HEK293 (cell line): ENCODE data around the gene PGC.
A peak's percentile ranks its signal among the peaks of the same experiment; 100 is the strongest.

Source experiments
- GLIS2 ChIP-seq: fragments of 450-650 bp; formaldehyde crosslinking; IDR thresholded peaks from 2 replicates; pipeline ENCODE4 v1.5.1; 2016; ENCODE audit warnings: missing biosample characterization, missing genetic modification characterization
- MZF1 ChIP-seq: fragments of 450-650 bp; formaldehyde crosslinking; IDR thresholded peaks from 2 replicates; pipeline ENCODE4 v1.5.1; 2017; ENCODE audit warnings: missing biosample characterization, missing genetic modification characterization, borderline replicate concordance
- PBX3 ChIP-seq: sonication (generic); formaldehyde crosslinking; IDR thresholded peaks from 2 replicates; pipeline ENCODE4 v1.8.1; 2022; ENCODE audit warnings: mild to moderate bottlenecking, moderate library complexity, missing genetic modification reagents
- SP7 ChIP-seq: fragments of 450-650 bp; formaldehyde crosslinking; IDR thresholded peaks from 2 replicates; pipeline ENCODE4 v1.5.1; 2016; ENCODE audit warnings: missing biosample characterization, missing genetic modification characterization
- TRIM28 ChIP-seq: IDR thresholded peaks from 2 replicates; pipeline ENCODE4 v1.6.1; 2011; ENCODE audit warnings: low read length, control low read depth, borderline replicate concordance
- ZBTB17 ChIP-seq: fragments of 450-650 bp; formaldehyde crosslinking; IDR thresholded peaks from 2 replicates; pipeline ENCODE4 v1.5.1; 2016; ENCODE audit warnings: missing biosample characterization, missing genetic modification characterization
- ZNF138 ChIP-seq: fragments of 450-650 bp; formaldehyde crosslinking; IDR thresholded peaks from 2 replicates; pipeline ENCODE4 v1.5.1; 2016; ENCODE audit warnings: missing biosample characterization, missing genetic modification characterization, borderline replicate concordance
- ZNF140 ChIP-seq: fragments of 450-650 bp; formaldehyde crosslinking; IDR thresholded peaks from 2 replicates; pipeline ENCODE4 v1.5.1; 2016; ENCODE audit warnings: missing biosample characterization, missing genetic modification characterization
- ZNF2 ChIP-seq: fragments of 450-650 bp; formaldehyde crosslinking; IDR thresholded peaks from 2 replicates; pipeline ENCODE4 v1.5.1; 2016; ENCODE audit warnings: missing biosample characterization, missing genetic modification characterization
- ZNF223 ChIP-seq: fragments of 450-650 bp; formaldehyde crosslinking; IDR thresholded peaks from 2 replicates; pipeline ENCODE4 v1.5.1; 2016; ENCODE audit warnings: missing biosample characterization, missing genetic modification characterization
- ZNF239 ChIP-seq: fragments of 450-650 bp; formaldehyde crosslinking; IDR thresholded peaks from 2 replicates; pipeline ENCODE4 v1.5.1; 2016; ENCODE audit warnings: missing biosample characterization, missing genetic modification characterization
- ZNF324 ChIP-seq: fragments of 450-650 bp; formaldehyde crosslinking; IDR thresholded peaks from 2 replicates; pipeline ENCODE4 v1.5.1; 2016; ENCODE audit warnings: missing biosample characterization, missing genetic modification characterization
- ZNF398 ChIP-seq: fragments of 450-650 bp; formaldehyde crosslinking; IDR thresholded peaks from 2 replicates; pipeline ENCODE4 v1.5.1; 2017; ENCODE audit warnings: missing biosample characterization, missing genetic modification characterization
- ZNF624 ChIP-seq: fragments of 450-650 bp; formaldehyde crosslinking; IDR thresholded peaks from 2 replicates; pipeline ENCODE4 v1.5.1; 2017; ENCODE audit warnings: missing biosample characterization, missing genetic modification characterization
- ZNF645 ChIP-seq: fragments of 450-650 bp; formaldehyde crosslinking; IDR thresholded peaks from 2 replicates; pipeline ENCODE4; 2016; ENCODE audit warnings: missing biosample characterization, missing genetic modification characterization
- ZNF701 ChIP-seq: fragments of 450-650 bp; formaldehyde crosslinking; IDR thresholded peaks from 2 replicates; pipeline ENCODE4 v1.5.1; 2016; ENCODE audit warnings: missing biosample characterization, missing genetic modification characterization
- ZXDB ChIP-seq: fragments of 450-650 bp; formaldehyde crosslinking; IDR thresholded peaks from 2 replicates; pipeline ENCODE4 v1.5.1; 2016; ENCODE audit warnings: missing biosample characterization, missing genetic modification characterization
- TF ChIP-seq, protein P1 (sequence below): fragments of 450-650 bp; formaldehyde crosslinking; IDR thresholded peaks from 2 replicates; pipeline ENCODE4 v1.5.1; 2016; ENCODE audit warnings: missing biosample characterization, missing genetic modification characterization
- TF ChIP-seq, protein P2 (sequence below): fragments of 450-650 bp; formaldehyde crosslinking; conservative IDR thresholded peaks from 2 replicates; pipeline ENCODE4 v1.5.1; 2016; ENCODE audit warnings: low read depth, missing biosample characterization, missing genetic modification characterization
- TF ChIP-seq, protein P3 (sequence below): fragments of 450-650 bp; formaldehyde crosslinking; IDR thresholded peaks from 2 replicates; pipeline ENCODE4 v1.5.1; 2016; ENCODE audit warnings: missing biosample characterization, missing genetic modification characterization, borderline replicate concordance
- TF ChIP-seq, protein P4 (sequence below): fragments of 450-650 bp; formaldehyde crosslinking; IDR thresholded peaks from 2 replicates; pipeline ENCODE4 v1.5.1; 2017; ENCODE audit warnings: missing biosample characterization, missing genetic modification characterization

The PGC gene

DNA sequence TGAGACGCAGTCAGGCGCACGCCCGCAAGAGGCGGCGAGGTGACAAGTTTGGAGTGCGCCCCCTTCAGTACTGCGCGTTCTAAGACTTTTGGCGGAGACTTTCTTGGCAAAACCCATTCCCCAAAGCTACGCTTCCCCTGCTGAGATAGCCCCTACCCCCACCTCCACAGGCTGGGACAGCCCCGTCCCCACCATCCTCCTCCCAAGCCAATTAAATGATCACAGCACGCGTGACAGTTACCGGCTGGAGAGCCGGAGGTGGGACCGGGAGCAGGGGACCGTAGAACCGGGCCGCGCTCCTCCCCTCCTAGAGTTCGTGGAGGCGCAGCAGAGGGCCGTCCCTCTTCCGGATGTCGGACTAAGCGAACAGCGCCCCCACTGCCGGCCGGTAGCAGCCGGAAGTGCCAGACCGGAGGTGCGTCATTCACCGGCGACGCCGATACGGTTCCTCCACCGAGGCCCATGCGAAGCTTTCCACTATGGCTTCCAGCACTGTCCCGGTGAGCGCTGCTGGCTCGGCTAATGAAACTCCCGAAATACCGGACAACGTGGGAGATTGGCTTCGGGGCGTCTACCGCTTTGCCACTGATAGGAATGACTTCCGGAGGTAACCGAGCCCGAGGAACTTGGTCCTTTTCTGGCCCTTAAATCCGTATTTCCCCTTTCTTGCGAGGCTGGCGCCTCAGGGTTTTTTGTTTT, 40.2 kb upstream of the PGC start, which contains the start of gene TOMM6 (continued):
- TF ChIP-seq, protein P1, sequence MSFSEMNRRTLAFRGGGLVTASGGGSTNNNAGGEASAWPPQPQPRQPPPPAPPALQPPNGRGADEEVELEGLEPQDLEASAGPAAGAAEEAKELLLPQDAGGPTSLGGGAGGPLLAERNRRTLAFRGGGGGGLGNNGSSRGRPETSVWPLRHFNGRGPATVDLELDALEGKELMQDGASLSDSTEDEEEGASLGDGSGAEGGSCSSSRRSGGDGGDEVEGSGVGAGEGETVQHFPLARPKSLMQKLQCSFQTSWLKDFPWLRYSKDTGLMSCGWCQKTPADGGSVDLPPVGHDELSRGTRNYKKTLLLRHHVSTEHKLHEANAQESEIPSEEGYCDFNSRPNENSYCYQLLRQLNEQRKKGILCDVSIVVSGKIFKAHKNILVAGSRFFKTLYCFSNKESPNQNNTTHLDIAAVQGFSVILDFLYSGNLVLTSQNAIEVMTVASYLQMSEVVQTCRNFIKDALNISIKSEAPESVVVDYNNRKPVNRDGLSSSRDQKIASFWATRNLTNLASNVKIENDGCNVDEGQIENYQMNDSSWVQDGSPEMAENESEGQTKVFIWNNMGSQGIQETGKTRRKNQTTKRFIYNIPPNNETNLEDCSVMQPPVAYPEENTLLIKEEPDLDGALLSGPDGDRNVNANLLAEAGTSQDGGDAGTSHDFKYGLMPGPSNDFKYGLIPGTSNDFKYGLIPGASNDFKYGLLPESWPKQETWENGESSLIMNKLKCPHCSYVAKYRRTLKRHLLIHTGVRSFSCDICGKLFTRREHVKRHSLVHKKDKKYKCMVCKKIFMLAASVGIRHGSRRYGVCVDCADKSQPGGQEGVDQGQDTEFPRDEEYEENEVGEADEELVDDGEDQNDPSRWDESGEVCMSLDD (tag by site-specific recombination): peak; percentile 33; the same call in 1 of the 2 replicates
- TF ChIP-seq ZNF398 (tag by site-specific recombination) (peak; percentile 45), ZNF239 (no peak), ZNF138 (tag by site-specific recombination) (no peak), ZNF223 (no peak), ZNF701 (tag by site-specific recombination) (no peak), GLIS2 (tag by site-specific recombination) (peak; percentile 51), ZBTB17 (tag by site-specific recombination) (no peak; the same call in 1 of the 2 replicates), ZNF2 (tag by site-specific recombination) (peak; percentile 69; the same call in 1 of the 2 replicates), ZNF324 (tag by site-specific recombination) (peak; percentile 84), ZNF645 (tag by site-specific recombination) (no peak), PBX3 (peak; percentile 90), SP7 (tag by site-specific recombination) (peak; percentile 77), TRIM28 (peak; percentile 51; the same call in 1 of the 2 replicates), ZNF140 (tag by site-specific recombination) (no peak), MZF1 (tag by site-specific recombination) (peak; percentile 67), ZNF624 (tag by site-specific recombination) (no peak), ZXDB (tag by site-specific recombination) (peak; percentile 85)
- TF ChIP-seq, protein P2, sequence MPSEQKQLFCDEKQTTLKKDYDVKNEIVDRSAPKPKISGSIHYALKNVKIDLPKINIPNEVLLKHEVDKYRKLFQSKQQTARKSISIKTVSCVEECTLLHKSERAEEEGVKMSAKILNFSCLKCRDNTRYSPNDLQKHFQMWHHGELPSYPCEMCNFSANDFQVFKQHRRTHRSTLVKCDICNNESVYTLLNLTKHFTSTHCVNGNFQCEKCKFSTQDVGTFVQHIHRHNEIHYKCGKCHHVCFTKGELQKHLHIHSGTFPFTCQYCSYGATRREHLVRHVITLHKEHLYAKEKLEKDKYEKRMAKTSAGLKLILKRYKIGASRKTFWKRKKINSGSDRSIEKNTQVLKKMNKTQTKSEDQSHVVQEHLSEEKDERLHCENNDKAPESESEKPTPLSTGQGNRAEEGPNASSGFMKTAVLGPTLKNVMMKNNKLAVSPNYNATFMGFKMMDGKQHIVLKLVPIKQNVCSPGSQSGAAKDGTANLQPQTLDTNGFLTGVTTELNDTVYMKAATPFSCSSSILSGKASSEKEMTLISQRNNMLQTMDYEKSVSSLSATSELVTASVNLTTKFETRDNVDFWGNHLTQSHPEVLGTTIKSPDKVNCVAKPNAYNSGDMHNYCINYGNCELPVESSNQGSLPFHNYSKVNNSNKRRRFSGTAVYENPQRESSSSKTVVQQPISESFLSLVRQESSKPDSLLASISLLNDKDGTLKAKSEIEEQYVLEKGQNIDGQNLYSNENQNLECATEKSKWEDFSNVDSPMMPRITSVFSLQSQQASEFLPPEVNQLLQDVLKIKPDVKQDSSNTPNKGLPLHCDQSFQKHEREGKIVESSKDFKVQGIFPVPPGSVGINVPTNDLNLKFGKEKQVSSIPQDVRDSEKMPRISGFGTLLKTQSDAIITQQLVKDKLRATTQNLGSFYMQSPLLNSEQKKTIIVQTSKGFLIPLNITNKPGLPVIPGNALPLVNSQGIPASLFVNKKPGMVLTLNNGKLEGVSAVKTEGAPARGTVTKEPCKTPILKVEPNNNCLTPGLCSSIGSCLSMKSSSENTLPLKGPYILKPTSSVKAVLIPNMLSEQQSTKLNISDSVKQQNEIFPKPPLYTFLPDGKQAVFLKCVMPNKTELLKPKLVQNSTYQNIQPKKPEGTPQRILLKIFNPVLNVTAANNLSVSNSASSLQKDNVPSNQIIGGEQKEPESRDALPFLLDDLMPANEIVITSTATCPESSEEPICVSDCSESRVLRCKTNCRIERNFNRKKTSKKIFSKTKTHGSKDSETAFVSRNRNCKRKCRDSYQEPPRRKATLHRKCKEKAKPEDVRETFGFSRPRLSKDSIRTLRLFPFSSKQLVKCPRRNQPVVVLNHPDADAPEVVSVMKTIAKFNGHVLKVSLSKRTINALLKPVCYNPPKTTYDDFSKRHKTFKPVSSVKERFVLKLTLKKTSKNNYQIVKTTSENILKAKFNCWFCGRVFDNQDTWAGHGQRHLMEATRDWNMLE (tag by site-specific recombination): peak; percentile 80
- TF ChIP-seq, protein P3, sequence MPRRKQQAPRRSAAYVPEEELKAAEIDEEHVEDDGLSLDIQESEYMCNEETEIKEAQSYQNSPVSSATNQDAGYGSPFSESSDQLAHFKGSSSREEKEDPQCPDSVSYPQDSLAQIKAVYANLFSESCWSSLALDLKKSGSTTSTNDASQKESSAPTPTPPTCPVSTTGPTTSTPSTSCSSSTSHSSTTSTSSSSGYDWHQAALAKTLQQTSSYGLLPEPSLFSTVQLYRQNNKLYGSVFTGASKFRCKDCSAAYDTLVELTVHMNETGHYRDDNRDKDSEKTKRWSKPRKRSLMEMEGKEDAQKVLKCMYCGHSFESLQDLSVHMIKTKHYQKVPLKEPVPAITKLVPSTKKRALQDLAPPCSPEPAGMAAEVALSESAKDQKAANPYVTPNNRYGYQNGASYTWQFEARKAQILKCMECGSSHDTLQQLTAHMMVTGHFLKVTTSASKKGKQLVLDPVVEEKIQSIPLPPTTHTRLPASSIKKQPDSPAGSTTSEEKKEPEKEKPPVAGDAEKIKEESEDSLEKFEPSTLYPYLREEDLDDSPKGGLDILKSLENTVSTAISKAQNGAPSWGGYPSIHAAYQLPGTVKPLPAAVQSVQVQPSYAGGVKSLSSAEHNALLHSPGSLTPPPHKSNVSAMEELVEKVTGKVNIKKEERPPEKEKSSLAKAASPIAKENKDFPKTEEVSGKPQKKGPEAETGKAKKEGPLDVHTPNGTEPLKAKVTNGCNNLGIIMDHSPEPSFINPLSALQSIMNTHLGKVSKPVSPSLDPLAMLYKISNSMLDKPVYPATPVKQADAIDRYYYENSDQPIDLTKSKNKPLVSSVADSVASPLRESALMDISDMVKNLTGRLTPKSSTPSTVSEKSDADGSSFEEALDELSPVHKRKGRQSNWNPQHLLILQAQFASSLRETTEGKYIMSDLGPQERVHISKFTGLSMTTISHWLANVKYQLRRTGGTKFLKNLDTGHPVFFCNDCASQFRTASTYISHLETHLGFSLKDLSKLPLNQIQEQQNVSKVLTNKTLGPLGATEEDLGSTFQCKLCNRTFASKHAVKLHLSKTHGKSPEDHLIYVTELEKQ: no peak
- TF ChIP-seq, protein P4, sequence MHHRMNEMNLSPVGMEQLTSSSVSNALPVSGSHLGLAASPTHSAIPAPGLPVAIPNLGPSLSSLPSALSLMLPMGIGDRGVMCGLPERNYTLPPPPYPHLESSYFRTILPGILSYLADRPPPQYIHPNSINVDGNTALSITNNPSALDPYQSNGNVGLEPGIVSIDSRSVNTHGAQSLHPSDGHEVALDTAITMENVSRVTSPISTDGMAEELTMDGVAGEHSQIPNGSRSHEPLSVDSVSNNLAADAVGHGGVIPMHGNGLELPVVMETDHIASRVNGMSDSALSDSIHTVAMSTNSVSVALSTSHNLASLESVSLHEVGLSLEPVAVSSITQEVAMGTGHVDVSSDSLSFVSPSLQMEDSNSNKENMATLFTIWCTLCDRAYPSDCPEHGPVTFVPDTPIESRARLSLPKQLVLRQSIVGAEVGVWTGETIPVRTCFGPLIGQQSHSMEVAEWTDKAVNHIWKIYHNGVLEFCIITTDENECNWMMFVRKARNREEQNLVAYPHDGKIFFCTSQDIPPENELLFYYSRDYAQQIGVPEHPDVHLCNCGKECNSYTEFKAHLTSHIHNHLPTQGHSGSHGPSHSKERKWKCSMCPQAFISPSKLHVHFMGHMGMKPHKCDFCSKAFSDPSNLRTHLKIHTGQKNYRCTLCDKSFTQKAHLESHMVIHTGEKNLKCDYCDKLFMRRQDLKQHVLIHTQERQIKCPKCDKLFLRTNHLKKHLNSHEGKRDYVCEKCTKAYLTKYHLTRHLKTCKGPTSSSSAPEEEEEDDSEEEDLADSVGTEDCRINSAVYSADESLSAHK (tag by site-specific recombination): peak; percentile 18; the same call in 1 of the 2 replicates
